K562 (cell line): Measurements from ENCODE around the gene RFC5. TPM values are rescaled to one million over a fixed set of nuclear protein-coding genes. Genes with fewer than 3 reads are reported as not detected.
A peak's percentile ranks its signal among the peaks of the same experiment; 100 is the strongest.

Experiments used
- CHD1 ChIP-seq: fragments of 200-600 bp; sonication (generic); IDR thresholded peaks from one replicate; pipeline ENCODE4 v1.6.1; 2012; ENCODE audit warnings: mild to moderate bottlenecking, moderate library complexity, low read length, inconsistent platforms
- DNMT1 ChIP-seq: fragments of 450-650 bp; IDR thresholded peaks from 2 replicates; pipeline ENCODE4 v1.6.1; 2016; ENCODE audit warnings: antibody characterized with exemption, mild to moderate bottlenecking
- E2F3 ChIP-seq: fragments of 250-450 bp; sonication (Bioruptor Pico); IDR thresholded peaks from 2 replicates; pipeline ENCODE4 v1.4.0; 2020; ENCODE audit warnings: mild to moderate bottlenecking
- FOXO4 ChIP-seq: fragments of 450-650 bp; formaldehyde crosslinking; IDR thresholded peaks from 2 replicates; pipeline ENCODE4 v1.4.0; 2020; ENCODE audit warnings: mild to moderate bottlenecking, moderate library complexity
- GMEB1 ChIP-seq: fragments of 250-450 bp; sonication (Bioruptor Pico); IDR thresholded peaks from 2 replicates; pipeline ENCODE4 v1.4.0; 2020; ENCODE audit warnings: mild to moderate bottlenecking
- HMG20A ChIP-seq: fragments of 450-650 bp; formaldehyde crosslinking; conservative IDR thresholded peaks from 2 replicates; pipeline ENCODE4 v1.4.0; 2020; ENCODE audit warnings: mild to moderate bottlenecking, mixed read lengths
- HNRNPUL1 ChIP-seq: fragments of 200-400 bp; formaldehyde crosslinking; IDR thresholded peaks from 2 replicates; pipeline ENCODE4 v1.6.1; 2017; ENCODE audit warnings: low read length
- MNT ChIP-seq, 2 experiments: fragments of 450-650 bp; conservative IDR thresholded peaks; 2 replicates each; pipeline ENCODE4 v1.6.1; 2017; ENCODE audit warnings: mild to moderate bottlenecking in 2 of 2, moderate library complexity in 2 of 2
- SAP30 ChIP-seq: fragments of 200-600 bp; sonication (generic); IDR thresholded peaks from 2 replicates; pipeline ENCODE4 v1.6.1; 2012; ENCODE audit warnings: borderline replicate concordance, low read depth, mild to moderate bottlenecking, moderate library complexity, low read length, control low read depth, inconsistent platforms; ENCODE audit not compliant: insufficient read depth, poor library complexity, severe bottlenecking
- TAL1 ChIP-seq: fragments of 450-650 bp; IDR thresholded peaks from 2 replicates; pipeline ENCODE4 v1.6.1; 2016; ENCODE audit warnings: mild to moderate bottlenecking
- TSC22D4 ChIP-seq: fragments of 450-650 bp; IDR thresholded peaks from 2 replicates; pipeline ENCODE4 v1.6.1; 2016; ENCODE audit warnings: missing genetic modification characterization, missing biosample characterization, control low read depth
- TSHZ1 ChIP-seq: fragments of 250-450 bp; sonication (Bioruptor Pico); IDR thresholded peaks from 2 replicates; pipeline ENCODE4 v1.4.0; 2020; ENCODE audit warnings: mild to moderate bottlenecking, moderate library complexity
- ZNF124 ChIP-seq: sonication (generic); formaldehyde crosslinking; IDR thresholded peaks from 2 replicates; pipeline ENCODE4 v1.8.1; 2022; ENCODE audit warnings: missing genetic modification reagents
- ZNF197 ChIP-seq: fragments of 200-800 bp; sonication (Bioruptor generic); IDR thresholded peaks from 2 replicates; pipeline ENCODE4 v1.6.1; 2016; ENCODE audit warnings: low read depth, missing genetic modification characterization, missing compliant biosample characterization
- ZNF239 ChIP-seq: fragments of 250-450 bp; sonication (Bioruptor Pico); IDR thresholded peaks from 2 replicates; pipeline ENCODE4 v1.4.0; 2020; ENCODE audit warnings: mild to moderate bottlenecking
- ZNF398 ChIP-seq: fragments of 250-450 bp; sonication (Bioruptor Pico); IDR thresholded peaks from 2 replicates; pipeline ENCODE4 v1.8.0; 2021; ENCODE audit warnings: moderate library complexity, mild to moderate bottlenecking, inconsistent platforms
- ZNF79 ChIP-seq: fragments of 250-450 bp; sonication (Bioruptor Pico); IDR thresholded peaks from 2 replicates; pipeline ENCODE4 v1.4.0; 2020; ENCODE audit warnings: low read depth, mild to moderate bottlenecking, moderate library complexity
- ZSCAN29 ChIP-seq: fragments of 450-650 bp; IDR thresholded peaks from 2 replicates; pipeline ENCODE4 v1.6.1; 2017
- polyA plus RNA-seq, 8 experiments: library from polyadenylated mRNA; depleted of rRNA in 4 of 8; stranded (reverse) in 5 of 8; unstranded in 3 of 8; fragments of >200 nt; fragmentation: Nextera tagmentation in 2 of 8; fragmentation: Illumina TruSeq in 1 of 8; extraction: Ambion mirVana in 2 of 8; extraction: Trizol in 1 of 8; gene quantifications; 2 replicates each; pipeline versions ENCODE4 v1.2.1 to v1.2.3, GENCODE V29; 2011 to 2014; ENCODE audit warnings: inconsistent platforms in 1 of 8, missing spikeins in 1 of 8
- total RNA-seq, 7 experiments: library from RNA; depleted of rRNA in 6 of 7; stranded (reverse); fragments of >200 nt in 6 of 7; fragmentation: Illumina TruSeq in 2 of 7; extraction: Trizol in 2 of 7; gene quantifications; 2 replicates each; pipeline versions ENCODE4 v1.2.1 to v1.2.3, GENCODE V29; 2011 to 2021; ENCODE audit warnings: low replicate concordance in 1 of 7

RFC5 gene
- total and polyA plus RNA-seq, 9 of the 15 experiments (the other 6 are each of a cell fraction or from before 2014, with no cell fraction given), result 61.8 to 189 (median 92.9) TPM

GRCh38 chr12:118016424-118017264 is at the start of gene RFC5 (continued):
- TF ChIP-seq SAP30, result peak; percentile 92
- no peak for TF ChIP-seq TAL1
- TF ChIP-seq TSHZ1 (CRISPR knock-in tag), result no peak
- no peak for TF ChIP-seq ZNF197 (CRISPR knock-in tag)
- no peak for TF ChIP-seq HNRNPUL1
- TF ChIP-seq E2F3, result peak; percentile 97
- TF ChIP-seq GMEB1 (CRISPR knock-in tag), result no peak
- peak; percentile 69 for TF ChIP-seq CHD1
- peak; percentile 33 to 53; a peak in 3 of 4 replicates for TF ChIP-seq MNT (conservative IDR thresholded peaks at IDR 0.05)
- no peak for TF ChIP-seq ZNF239 (CRISPR knock-in tag)
- TF ChIP-seq HMG20A (CRISPR knock-in tag), result no peak
- TF ChIP-seq ZSCAN29, result no peak
- no peak for TF ChIP-seq DNMT1
- no peak for TF ChIP-seq TSC22D4 (tag)
- no peak for TF ChIP-seq FOXO4
- TF ChIP-seq ZNF398, result no peak
- TF ChIP-seq ZNF124, result no peak
- no peak for TF ChIP-seq ZNF79
